Activated naive CD8-positive, alpha-beta T cell treated with anti-CD3 and anti-CD28 coated beads, Interleukin-2, amount 50 U/mL, for 24 hours (primary cell): ENCODE measurements around the gene SSX2IP.

Experiments
- ATAC-seq: fragments of 150-1000 bp; cut with Tn5 transposase; one replicate; pipeline ENCODE4 v1.10.0; 2021
- DNase-seq: peaks from one replicate; pipeline ENCODE4 v3.0.0; 2021
- H3K27ac Mint-ChIP-seq: one replicate; pipeline ENCODE4 v1.8.0; 2021; ENCODE audit warnings: mild to moderate bottlenecking, mixed read lengths
- H3K27me3 Mint-ChIP-seq: one replicate; pipeline ENCODE4 v1.8.0; 2021; ENCODE audit warnings: mixed read lengths
- H3K36me3 Mint-ChIP-seq: one replicate; pipeline ENCODE4 v1.8.0; 2021; ENCODE audit warnings: low read depth, mixed read lengths
- H3K4me1 Mint-ChIP-seq: one replicate; pipeline ENCODE4 v1.8.0; 2021; ENCODE audit warnings: mixed read lengths
- H3K4me3 Mint-ChIP-seq: one replicate; pipeline ENCODE4 v1.8.0; 2021; ENCODE audit warnings: mild to moderate bottlenecking, moderate library complexity, mixed read lengths
- H3K9me3 Mint-ChIP-seq: one replicate; pipeline ENCODE4 v1.8.0; 2021; ENCODE audit warnings: mixed read lengths

SSX2IP gene

DNA sequence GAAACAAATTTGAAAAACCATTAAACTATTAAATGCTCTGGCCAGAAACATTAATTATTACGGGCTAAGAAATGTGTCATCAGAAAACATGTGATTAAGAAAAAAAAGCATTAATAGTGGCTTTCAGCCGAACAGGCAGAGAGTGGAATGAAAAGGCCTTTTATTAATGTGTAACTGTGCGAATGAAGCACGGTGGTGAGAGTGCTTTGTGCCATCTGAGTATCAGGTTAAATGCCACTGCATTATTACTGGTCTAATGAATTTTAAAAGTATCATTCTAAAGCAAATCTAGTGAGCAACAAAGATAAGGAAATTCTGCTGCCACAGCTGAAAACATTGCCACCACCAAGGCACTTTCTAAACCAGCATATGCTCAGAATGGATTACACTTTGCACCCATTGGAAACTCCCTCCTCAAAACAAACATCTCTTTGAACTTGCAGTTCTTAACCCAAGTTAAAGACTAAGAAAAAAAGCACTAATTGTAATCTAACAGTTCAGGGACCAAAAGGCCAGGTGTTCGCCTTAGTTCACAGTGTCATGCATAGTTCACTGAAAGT lies 30.0 kb upstream of the SSX2IP start:
- Mint-ChIP-seq H3K36me3 (no peaks in the 10 kb centered on the region), H3K27me3 (no peaks in the 10 kb centered on the region), H3K27ac (no peak overlapping the region), H3K9me3 (no peaks in the 10 kb centered on the region), H3K4me1 (peaks cover 15% of the 10 kb centered on the region), H3K4me3 (no peak overlapping the region)
- ATAC-seq, result no peak
- no peak for DNase-seq

DNA sequence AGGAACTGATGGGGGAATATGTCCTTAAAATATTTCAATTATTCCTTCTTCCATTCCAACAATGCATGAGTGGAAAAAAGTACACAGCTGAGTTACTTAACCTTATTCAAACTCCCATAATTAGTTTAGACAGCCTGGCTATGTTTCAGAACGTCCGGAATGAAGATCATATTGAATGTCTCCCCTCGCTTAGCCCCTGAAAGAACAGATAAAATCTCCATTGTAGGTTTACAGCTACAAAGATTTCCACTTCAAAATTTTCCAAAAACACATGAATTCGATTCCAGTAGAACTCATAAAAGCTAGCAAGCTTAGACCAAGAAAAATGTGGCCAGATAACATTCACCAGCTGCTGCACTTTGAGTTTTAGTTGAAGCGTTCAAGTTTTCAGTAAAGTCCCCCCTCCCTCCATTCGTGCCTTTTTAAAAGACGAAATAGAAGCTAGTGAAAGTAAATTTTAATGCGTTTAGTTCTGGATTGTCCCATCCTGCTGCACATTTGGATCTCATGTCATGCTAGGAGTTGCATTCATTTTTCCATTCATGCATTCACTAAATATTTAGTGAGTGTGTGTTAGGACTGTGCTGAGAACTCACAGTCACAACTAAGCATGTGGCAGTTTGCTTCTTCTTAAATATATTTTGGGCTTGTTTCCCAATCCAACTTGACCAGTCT lies 29.4 kb upstream of the SSX2IP start:
- Mint-ChIP-seq H3K9me3 (no peaks in the 10 kb centered on the region), H3K36me3 (no peaks in the 10 kb centered on the region), H3K27me3 (no peaks in the 10 kb centered on the region), H3K4me3 (no peak overlapping the region), H3K4me1 (peaks cover 15% of the 10 kb centered on the region), H3K27ac (no peak overlapping the region)
- no peak for ATAC-seq
- no peak for DNase-seq

DNA sequence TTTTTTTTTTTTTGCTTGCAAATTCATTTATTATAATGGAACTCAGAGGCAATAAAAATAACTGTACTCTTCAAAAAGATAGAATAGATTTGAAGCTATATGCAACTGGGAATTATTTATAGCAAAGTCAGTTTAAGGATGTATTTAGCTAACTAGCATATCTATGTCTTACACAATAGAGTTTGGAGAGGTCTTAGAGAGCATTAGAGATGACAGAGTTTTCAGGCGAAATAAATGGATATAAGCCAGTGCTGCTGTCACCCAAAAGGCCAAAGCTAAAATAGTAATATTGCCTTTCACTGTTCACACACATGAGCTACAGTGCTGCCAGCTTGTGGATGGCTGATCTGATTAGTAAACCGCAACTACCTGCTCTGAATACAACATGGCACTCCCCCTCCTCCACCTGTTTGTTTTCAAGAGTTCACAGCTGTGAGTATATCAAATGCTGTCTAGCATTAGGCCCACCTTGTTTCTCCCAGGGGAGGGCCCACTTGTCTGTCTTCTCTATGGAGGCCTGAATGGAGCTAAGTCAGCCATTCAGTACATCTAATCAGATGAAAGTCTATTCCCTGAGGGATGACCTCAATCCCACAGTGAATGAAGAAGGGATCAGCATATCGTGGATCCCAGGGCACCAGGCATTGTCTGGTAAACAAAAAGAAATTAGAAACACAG lies 25.2 kb upstream of the SSX2IP start:
- no peaks in the 10 kb centered on the region for H3K36me3 Mint-ChIP-seq
- no peak overlapping the region for H3K4me3 Mint-ChIP-seq
- ATAC-seq, result no peak
- H3K4me1 Mint-ChIP-seq, result no peaks in the 10 kb centered on the region
- H3K27ac Mint-ChIP-seq, result no peak overlapping the region
- no peaks in the 10 kb centered on the region for H3K27me3 Mint-ChIP-seq
- H3K9me3 Mint-ChIP-seq, result no peaks in the 10 kb centered on the region
- DNase-seq, result no peak

DNA sequence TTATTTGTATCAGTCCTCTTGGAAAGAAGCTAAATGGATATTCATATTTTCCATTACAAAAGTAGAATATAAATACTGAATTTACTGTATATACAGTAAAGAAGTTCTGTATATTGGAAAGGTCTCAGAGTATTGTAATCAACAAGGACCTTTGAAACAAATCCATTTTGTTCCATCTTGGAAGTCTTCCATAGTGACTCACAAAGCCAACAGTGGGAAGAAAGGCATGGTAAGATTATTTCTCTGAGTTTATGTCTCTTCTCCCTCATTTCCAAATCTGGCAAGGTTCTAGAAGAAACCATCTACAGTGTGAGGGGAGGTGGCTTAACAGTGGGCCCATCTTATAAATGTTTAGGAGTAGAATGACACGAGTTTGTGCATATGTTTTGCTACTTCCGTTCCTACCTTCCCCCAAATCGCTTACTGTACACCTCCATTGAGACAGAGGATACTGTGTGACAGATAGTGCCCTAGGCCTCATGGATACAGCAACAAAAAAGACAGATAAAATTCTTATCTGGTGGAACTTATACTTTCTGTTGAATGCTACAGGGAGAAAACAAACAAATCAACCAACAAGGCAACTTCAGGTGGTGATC lies 22.1 kb upstream of the SSX2IP start:
- no peak for DNase-seq
- Mint-ChIP-seq H3K4me3 (no peak overlapping the region), H3K27me3 (no peaks in the 10 kb centered on the region), H3K4me1 (no peaks in the 10 kb centered on the region), H3K9me3 (no peaks in the 10 kb centered on the region), H3K36me3 (no peaks in the 10 kb centered on the region), H3K27ac (no peak overlapping the region)
- ATAC-seq, result no peak

DNA sequence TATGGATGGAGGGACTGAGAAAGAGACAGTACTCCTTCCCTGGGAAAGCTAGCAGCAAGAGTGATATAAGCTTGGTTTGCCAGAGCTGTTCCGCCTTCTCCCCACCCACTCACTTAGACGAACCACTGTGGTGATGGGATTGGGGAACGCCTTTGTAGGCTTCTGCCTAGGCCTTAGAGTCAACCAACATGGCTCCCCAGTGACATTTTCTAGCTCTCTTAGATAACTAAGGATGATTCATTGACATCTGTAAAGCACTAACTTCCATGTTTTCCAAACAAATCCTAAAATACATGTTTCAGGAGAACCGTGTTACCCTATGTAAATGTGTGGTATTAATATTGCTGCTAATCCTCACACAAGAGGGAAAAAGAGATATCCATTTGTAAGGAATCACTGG lies 21.6 kb upstream of the SSX2IP start:
- Mint-ChIP-seq H3K27me3 (no peaks in the 10 kb centered on the region), H3K4me3 (no peak overlapping the region), H3K36me3 (no peaks in the 10 kb centered on the region), H3K4me1 (no peaks in the 10 kb centered on the region), H3K9me3 (no peaks in the 10 kb centered on the region), H3K27ac (no peak overlapping the region)
- ATAC-seq, result no peak
- no peak for DNase-seq

DNA sequence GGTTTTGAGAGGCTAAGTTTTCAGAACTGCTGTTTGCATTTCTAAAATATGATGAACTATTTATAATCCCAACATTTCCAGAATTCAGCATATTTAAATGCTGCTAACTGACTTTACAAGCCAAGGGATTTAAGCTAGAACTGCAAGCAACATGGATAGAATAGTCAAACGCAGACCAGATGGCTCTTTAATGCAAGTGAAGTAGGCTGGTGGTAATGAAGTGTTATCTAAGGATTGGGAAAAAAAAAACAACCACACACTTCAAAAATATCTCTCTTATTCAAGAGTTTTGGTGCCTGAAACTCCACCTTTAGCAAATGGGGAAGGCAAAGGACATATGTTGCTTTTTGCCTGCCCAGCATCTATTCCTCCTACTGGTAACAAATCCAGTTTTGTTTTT lies 20.9 kb upstream of the SSX2IP start:
- Mint-ChIP-seq H3K9me3 (no peaks in the 10 kb centered on the region), H3K4me1 (no peaks in the 10 kb centered on the region), H3K4me3 (no peak overlapping the region), H3K27me3 (no peaks in the 10 kb centered on the region), H3K36me3 (no peaks in the 10 kb centered on the region), H3K27ac (no peak overlapping the region)
- no peak for ATAC-seq
- no peak for DNase-seq

DNA sequence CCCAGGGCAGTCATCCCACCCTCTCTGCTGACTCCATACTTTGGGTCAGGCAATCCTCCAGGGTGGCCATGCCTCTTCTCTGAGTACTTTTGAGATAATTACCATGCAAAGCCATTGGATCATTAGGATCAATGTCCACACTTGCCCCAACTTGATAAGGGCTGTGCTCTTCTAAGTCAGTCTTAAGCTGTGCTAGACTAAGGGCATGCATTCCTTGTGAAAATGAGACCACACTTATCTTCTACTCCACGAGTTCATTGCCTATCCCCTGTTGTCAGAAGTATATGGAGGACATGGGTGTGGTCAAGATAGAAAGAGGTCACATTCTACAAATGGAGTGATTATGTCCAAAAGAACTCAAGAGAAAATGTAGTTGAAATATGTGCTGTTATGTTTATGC lies 18.9 kb upstream of the SSX2IP start:
- no peaks in the 10 kb centered on the region for H3K9me3 Mint-ChIP-seq
- ATAC-seq (no peak), DNase-seq (no peak)
- no peaks in the 10 kb centered on the region for H3K27me3 Mint-ChIP-seq
- H3K27ac Mint-ChIP-seq, result no peak overlapping the region
- no peak overlapping the region for H3K4me3 Mint-ChIP-seq
- no peaks in the 10 kb centered on the region for H3K4me1 Mint-ChIP-seq
- H3K36me3 Mint-ChIP-seq, result no peaks in the 10 kb centered on the region

DNA sequence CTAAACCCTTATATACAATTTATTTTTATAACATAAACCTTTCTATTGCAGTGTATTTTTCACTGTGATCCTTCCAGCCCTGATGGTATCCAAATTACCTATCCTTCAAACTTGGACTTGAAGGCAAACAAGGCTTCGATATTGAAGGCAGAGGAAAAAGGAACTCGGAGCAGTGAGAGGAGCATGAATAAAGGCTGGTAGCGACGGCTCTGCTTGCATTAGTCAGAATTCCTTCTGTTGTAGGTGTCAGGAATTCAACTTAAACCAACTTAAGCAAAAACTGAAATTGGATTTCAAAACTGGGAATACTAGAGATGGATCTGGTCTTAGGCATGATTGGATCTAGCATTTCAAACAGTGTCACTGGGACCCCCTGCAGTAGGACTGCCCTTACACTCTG lies 17.8 kb upstream of the SSX2IP start:
- DNase-seq (no peak), ATAC-seq (no peak)
- Mint-ChIP-seq H3K36me3 (no peaks in the 10 kb centered on the region), H3K9me3 (no peaks in the 10 kb centered on the region), H3K4me3 (no peak overlapping the region), H3K27me3 (no peaks in the 10 kb centered on the region), H3K27ac (no peak overlapping the region), H3K4me1 (no peaks in the 10 kb centered on the region)

DNA sequence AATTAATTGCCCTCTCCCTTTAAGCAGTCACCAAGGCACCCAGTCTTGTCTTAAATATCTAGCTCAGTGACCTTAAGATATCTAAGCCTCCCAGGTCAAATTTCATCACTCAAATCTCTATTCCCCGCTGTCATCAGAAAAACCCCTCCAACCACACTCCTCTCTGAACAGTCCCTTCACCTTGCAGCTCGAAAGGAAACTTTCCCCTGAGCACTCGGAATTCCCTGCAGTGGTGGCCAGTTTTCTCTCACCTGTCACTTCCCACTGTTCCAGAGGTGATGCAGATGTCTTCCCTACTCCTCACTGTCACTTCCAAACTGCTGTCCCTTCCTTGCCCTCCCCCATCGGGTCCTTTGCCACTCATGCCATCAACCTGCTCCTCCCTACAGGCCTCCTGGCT lies 15.3 kb upstream of the SSX2IP start:
- Mint-ChIP-seq H3K27ac (no peak overlapping the region), H3K4me3 (no peak overlapping the region), H3K36me3 (no peaks in the 10 kb centered on the region), H3K9me3 (no peaks in the 10 kb centered on the region), H3K27me3 (peaks cover 6% of the 10 kb centered on the region), H3K4me1 (peaks cover 6% of the 10 kb centered on the region)
- DNase-seq (no peak), ATAC-seq (no peak)

DNA sequence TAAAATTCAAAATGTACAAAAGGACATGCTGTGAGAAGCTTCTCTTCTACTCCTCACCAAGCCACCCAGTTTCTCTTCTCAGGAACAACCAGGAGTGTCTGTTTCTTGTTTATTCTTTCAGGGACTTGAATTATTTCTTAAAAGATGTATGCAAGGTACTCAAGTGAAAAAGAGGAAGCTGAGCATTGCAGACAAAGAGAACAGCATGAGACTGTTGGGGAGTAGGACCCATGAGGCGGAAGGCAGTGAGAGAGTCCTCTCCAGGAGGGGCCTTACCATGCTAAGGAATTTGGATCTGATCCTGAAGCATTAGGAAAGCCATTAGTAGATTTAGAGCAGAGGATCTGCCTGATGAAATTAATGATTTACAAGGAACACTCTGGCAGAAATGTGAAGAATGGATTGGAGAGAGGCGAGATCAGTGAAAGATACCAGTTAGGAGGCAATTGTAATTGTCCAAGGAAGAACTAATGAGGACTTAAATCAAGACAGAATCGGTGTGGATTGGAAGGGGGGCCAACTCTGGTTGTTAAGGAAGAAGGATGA lies 14.7 kb upstream of the SSX2IP start:
- Mint-ChIP-seq H3K9me3 (no peaks in the 10 kb centered on the region), H3K36me3 (no peaks in the 10 kb centered on the region), H3K4me3 (no peak overlapping the region), H3K27ac (no peak overlapping the region), H3K4me1 (peaks cover 12% of the 10 kb centered on the region), H3K27me3 (peaks cover 6% of the 10 kb centered on the region)
- DNase-seq (no peak), ATAC-seq (no peak)

DNA sequence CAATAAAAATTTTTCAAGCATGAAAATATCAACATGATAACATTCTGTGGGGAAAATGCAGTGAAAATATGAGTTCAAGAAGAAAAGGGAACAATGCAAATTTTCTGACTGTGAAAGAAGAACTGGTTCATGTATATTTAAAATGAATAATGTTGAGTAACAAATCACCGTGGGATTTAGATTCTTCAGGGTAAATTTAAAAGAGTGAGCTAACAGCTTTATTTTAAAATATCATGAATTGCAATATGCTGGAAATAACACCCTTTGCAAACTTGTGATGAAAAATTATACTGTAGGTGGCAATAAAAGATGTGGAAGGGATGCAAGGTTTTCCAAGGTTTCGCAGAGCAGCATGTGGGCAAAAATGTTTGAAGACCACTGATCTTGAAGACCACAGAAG lies 13.2 kb upstream of the SSX2IP start:
- ATAC-seq (no peak), DNase-seq (no peak)
- Mint-ChIP-seq H3K36me3 (no peaks in the 10 kb centered on the region), H3K27me3 (peaks cover 6% of the 10 kb centered on the region), H3K27ac (no peak overlapping the region), H3K4me3 (no peak overlapping the region), H3K9me3 (no peaks in the 10 kb centered on the region), H3K4me1 (peaks cover 15% of the 10 kb centered on the region)

DNA sequence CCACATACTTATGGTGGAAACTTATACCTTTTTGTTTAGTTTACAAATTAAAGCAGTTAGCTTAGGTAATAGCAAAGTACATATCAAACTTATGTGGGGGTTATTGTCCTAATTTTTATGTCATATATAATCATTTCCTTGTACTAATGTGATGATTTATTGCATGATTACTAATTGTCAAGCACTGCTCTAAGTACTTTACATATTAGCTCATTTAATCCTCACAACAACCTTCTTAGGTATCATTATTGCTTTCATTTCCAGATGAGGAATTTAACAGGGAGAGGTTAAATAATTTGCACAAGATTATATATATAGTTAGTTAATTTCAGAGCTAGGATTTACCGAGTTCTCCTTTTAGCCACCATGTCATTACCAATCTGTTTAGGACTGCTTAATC lies 11.9 kb upstream of the SSX2IP start:
- no peak for DNase-seq
- ATAC-seq, result no peak
- H3K36me3 Mint-ChIP-seq, result no peaks in the 10 kb centered on the region
- H3K4me1 Mint-ChIP-seq, result peaks cover 15% of the 10 kb centered on the region
- H3K4me3 Mint-ChIP-seq, result no peak overlapping the region
- no peaks in the 10 kb centered on the region for H3K9me3 Mint-ChIP-seq
- H3K27ac Mint-ChIP-seq, result no peak overlapping the region
- peaks cover 6% of the 10 kb centered on the region for H3K27me3 Mint-ChIP-seq

DNA sequence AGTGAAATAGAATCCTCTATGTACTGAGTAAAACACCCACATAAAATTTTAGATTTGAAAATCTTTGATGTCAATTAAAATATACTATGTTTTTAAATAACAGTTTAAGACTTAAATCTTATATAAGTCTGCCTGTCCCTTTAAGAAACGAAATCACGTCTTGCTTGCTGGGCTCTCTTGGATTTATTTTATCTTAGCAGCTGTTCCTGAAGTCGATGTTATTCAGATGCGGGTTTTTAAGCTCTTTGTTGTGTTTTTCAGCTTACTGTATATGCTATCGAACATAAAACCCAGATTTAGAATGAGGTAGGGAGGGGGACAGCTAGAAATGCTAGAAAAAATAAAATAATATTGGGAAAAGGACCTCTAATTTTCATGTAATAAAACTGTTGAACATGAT lies 11.1 kb upstream of the SSX2IP start:
- Mint-ChIP-seq H3K4me1 (peaks cover 18% of the 10 kb centered on the region), H3K36me3 (no peaks in the 10 kb centered on the region), H3K27ac (no peak overlapping the region), H3K4me3 (no peak overlapping the region), H3K9me3 (no peaks in the 10 kb centered on the region), H3K27me3 (peaks cover 6% of the 10 kb centered on the region)
- ATAC-seq (no peak), DNase-seq (no peak)

DNA sequence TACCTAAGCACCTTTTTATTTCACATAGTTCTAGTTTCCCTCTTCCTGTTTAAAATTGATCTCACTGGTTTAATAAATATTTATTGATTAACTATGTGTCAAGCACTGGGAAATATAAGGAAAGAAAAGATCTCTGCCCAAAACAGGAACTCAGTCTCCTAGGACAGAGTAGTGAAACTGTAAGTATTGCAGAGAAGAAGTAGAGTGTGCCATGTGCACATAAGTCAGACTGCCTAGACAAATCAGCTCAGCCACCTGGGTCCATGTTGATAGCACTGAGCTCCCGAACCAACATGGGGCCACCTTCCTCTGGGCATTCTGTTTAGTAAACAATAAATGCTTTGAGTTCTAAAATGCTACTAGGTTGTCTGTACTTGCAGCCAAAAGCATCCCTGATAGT lies 9.8 kb upstream of the SSX2IP start:
- peaks cover 18% of the 10 kb centered on the region for H3K4me1 Mint-ChIP-seq
- peaks cover 6% of the 10 kb centered on the region for H3K27me3 Mint-ChIP-seq
- ATAC-seq (no peak), DNase-seq (no peak)
- no peaks in the 10 kb centered on the region for H3K9me3 Mint-ChIP-seq
- H3K27ac Mint-ChIP-seq, result no peak overlapping the region
- H3K36me3 Mint-ChIP-seq, result no peaks in the 10 kb centered on the region
- no peak overlapping the region for H3K4me3 Mint-ChIP-seq
